Upper lobe of left lung (tissue), 6 donors: Measurements from ENCODE around the gene WDR53. TPM values are rescaled to one million over a fixed set of nuclear protein-coding genes. Genes with fewer than 3 reads are reported as not detected.
A peak's percentile ranks its signal among the peaks of the same experiment; 100 is the strongest.

ENCODE experiments used
- ATAC-seq, 2 donors: fragments of 200-7000 bp; cut with Tn5 transposase; one replicate each; pipeline ENCODE4 v1.9.1; 2022; ENCODE audit warnings: mild to moderate bottlenecking in 2 of 2, moderate library complexity in 2 of 2; ENCODE audit not compliant: low FRiP score in 2 of 2
- DNase-seq, 2 donors: peaks; one replicate each; pipeline ENCODE4 v3.0.0-alpha.2; 2019 to 2020
- H3K27ac ChIP-seq, 4 donors: fragments of 200-600 bp; sonication (generic); one replicate each; pipeline ENCODE4 v1.5.1; 2016 to 2019
- H3K27me3 ChIP-seq, 4 donors: fragments of 200-600 bp; sonication (generic); one replicate each; pipeline ENCODE4 v1.5.1; 2017 to 2019
- H3K36me3 ChIP-seq, 4 donors: fragments of 200-600 bp; sonication (generic); one replicate each; pipeline ENCODE4 v1.5.1; 2016 to 2019
- H3K4me1 ChIP-seq, 4 donors: fragments of 200-600 bp; sonication (generic); one replicate each; pipeline ENCODE4 v1.5.1; 2018 to 2019
- H3K4me3 ChIP-seq, 4 donors: fragments of 200-600 bp; sonication (generic); one replicate each; pipeline ENCODE4 v1.5.1; 2017 to 2019; ENCODE audit warnings: mild to moderate bottlenecking in 2 of 4, moderate library complexity in 1 of 4
- H3K9me3 ChIP-seq, 4 donors: fragments of 200-600 bp; sonication (generic); one replicate each; pipeline ENCODE4 v1.5.1; 2018 to 2019
- EP300 ChIP-seq, 4 donors: sonication (generic); formaldehyde crosslinking; IDR thresholded peaks; one replicate each; pipeline ENCODE4 v1.5.1; 2017; ENCODE audit warnings: antibody characterized with exemption in 4 of 4, control low read depth in 2 of 4
- POLR2A ChIP-seq, 4 donors: fragments of 450-650 bp; IDR thresholded peaks; one replicate each; pipeline ENCODE4 v1.5.1; 2016 to 2017; ENCODE audit warnings: antibody characterized with exemption in 4 of 4, mild to moderate bottlenecking in 2 of 4
- POLR2AphosphoS5 ChIP-seq, 2 donors: sonication (generic); formaldehyde crosslinking; IDR thresholded peaks; one replicate each; pipeline ENCODE4 v1.5.1; 2017; ENCODE audit warnings: antibody characterized with exemption in 2 of 2
- WGBS, 2 donors: methylation state at CpG; one replicate each; pipeline ENCODE4 v1.1.5; 2017 to 2018; 5-methylcytosine and 5-hydroxymethylcytosine counted together
- total RNA-seq, 6 donors: library from RNA; depleted of rRNA in 4 of 6; stranded (reverse); fragments of >200 nt in 4 of 6; gene quantifications; one replicate each; pipeline versions ENCODE4 v1.1.0 to v1.2.1, GENCODE V29; 2016 to 2021
- TF ChIP-seq, protein P1 (sequence below), 6 experiments: fragments of 450-650 bp in 4 of 6; fragments of 200-600 bp in 2 of 6; sonication (generic) in 2 of 6; IDR thresholded peaks; one replicate each; pipeline ENCODE4 v1.5.1; 2016 to 2019; ENCODE audit warnings: antibody characterized with exemption in 6 of 6
- donor health status: DM: no; HTN: no; CAD: no; lungs with moderate emphysema.
- donor health status: DM: no; HTN: yes; CAD: no; lungs with severe emphysema.

Gene WDR53
- total RNA-seq, 6 donors from 2014 or later, result 1.00 to 31.4 (median 8.7) TPM

DNA sequence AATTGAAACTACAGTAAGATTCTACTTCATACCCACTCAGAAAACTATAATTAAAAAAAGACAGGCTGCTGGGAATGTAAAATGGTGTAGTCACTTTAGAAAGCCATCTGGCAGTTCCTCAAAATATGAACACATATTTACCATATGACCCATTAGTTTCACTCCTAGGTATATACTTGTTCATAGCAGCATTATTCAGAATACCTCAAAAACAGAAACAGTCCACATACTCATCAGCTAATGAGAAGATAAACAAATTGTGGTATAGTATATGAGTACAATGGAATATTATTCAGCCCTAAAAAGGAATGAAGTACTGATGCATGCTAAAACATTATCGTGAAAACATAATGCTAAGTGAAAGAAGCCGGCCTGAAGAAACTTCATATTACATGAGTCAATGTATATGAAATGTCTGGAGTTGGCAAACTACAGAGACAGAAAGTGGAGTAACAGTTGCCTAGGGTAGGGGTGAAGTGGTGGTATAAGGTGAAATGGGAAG is 23.8 kb downstream of the WDR53 start:
- Histone ChIP-seq H3K4me1 (no peaks in the 10 kb centered on the region), H3K27ac (no peak overlapping the region), H3K9me3 (peaks cover 0 to 5% (median 2%) of the 10 kb centered on the region in 4 donors), H3K4me3 (no peak overlapping the region), H3K36me3 (no peaks in the 10 kb centered on the region), H3K27me3 (no peaks in the 10 kb centered on the region)
- TF ChIP-seq, protein P1, sequence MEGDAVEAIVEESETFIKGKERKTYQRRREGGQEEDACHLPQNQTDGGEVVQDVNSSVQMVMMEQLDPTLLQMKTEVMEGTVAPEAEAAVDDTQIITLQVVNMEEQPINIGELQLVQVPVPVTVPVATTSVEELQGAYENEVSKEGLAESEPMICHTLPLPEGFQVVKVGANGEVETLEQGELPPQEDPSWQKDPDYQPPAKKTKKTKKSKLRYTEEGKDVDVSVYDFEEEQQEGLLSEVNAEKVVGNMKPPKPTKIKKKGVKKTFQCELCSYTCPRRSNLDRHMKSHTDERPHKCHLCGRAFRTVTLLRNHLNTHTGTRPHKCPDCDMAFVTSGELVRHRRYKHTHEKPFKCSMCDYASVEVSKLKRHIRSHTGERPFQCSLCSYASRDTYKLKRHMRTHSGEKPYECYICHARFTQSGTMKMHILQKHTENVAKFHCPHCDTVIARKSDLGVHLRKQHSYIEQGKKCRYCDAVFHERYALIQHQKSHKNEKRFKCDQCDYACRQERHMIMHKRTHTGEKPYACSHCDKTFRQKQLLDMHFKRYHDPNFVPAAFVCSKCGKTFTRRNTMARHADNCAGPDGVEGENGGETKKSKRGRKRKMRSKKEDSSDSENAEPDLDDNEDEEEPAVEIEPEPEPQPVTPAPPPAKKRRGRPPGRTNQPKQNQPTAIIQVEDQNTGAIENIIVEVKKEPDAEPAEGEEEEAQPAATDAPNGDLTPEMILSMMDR (IDR thresholded peaks at IDR 0.05), result no peak
- TF ChIP-seq POLR2A (IDR thresholded peaks at IDR 0.05) (no peak), POLR2AphosphoS5 (IDR thresholded peaks at IDR 0.05) (no peak), EP300 (IDR thresholded peaks at IDR 0.05) (no peak)
- ATAC-seq (no peak), DNase-seq (no peak)
- WGBS, 2 donors, result 92 to 100% methylated on average over 2 of the region's 2 CpGs

DNA sequence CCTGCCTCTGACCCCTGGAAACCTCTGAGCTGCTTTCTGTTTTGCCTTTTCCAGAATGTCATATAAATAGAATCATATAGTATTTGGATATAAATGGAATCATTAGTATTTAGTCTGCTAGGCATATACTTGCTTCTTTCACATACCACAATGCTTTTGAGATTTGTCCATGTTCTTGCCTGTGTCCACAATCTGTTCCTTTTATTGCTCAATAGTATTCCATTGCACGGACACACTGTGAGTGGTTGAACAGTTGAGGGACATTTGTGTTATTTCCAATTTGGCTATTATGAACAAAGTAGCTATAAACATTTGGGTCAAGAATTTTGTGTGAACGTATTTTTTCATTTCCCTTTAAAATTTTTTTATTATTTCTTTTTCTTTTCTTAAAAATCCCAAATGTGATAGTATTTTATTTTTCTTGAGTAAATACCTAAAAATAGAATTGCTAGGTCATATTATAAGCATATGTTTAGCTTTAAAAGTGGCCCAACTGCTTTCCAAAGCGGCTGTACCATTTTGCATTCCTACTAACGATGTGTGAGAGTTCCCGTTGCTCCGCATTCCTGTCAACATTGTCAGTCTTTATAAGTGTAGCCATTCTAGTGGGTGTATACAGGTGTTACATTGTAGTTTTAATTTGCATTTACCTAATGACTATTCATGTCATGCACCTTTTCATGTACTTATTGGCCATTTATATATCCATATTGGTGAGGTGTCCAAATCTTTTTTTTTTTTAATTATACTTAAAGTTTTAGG is 26.5 kb downstream of the WDR53 start:
- no peak overlapping the region for H3K27ac ChIP-seq
- H3K36me3 ChIP-seq, result no peaks in the 10 kb centered on the region
- ATAC-seq (no peak), DNase-seq (no peak)
- no peaks in the 10 kb centered on the region for H3K9me3 ChIP-seq
- TF ChIP-seq POLR2AphosphoS5 (IDR thresholded peaks at IDR 0.05), result no peak
- no peak for TF ChIP-seq EP300 (IDR thresholded peaks at IDR 0.05)
- TF ChIP-seq, protein P1 (IDR thresholded peaks at IDR 0.05), result no peak
- no peak for TF ChIP-seq POLR2A (IDR thresholded peaks at IDR 0.05)
- H3K4me3 ChIP-seq, result no peak overlapping the region
- no peaks in the 10 kb centered on the region for H3K4me1 ChIP-seq
- no peaks in the 10 kb centered on the region for H3K27me3 ChIP-seq
- WGBS, 2 donors, result 80 to 86% methylated on average over 6 of the region's 6 CpGs

DNA sequence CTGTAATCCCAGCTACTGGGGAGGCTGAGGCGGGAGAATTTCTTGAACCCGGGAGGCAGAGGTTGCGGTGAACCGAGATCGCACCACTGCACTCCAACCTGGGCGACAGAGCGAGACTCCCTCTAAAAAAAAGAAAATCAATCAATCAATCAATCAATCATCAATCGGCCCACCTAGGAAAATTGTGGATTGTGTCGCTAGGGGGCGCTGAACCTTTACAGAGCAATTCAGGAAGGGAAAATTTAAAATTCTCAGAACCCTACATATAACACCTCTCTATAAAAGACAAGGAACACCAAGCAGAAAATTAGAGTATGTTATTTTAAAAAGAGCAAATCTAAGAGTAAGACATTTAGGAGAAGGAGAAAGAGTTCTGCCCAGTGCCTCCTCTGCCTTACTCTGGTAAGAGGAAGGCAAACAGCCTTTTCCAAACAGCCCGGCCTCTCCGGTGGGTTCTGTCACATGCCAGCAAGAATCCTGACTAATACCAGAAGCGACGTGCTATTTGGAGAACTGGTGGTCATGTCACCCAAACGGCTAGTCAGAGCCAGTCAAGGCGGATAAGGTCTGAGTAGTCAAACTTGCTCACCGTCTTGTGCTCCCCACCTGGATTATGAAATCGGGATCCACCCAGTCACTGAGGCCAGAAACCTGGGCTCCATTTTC is 30.9 kb downstream of the WDR53 start:
- TF ChIP-seq, protein P1 (IDR thresholded peaks at IDR 0.05), result peak; percentile 34 to 72 (median 52)
- no peak for TF ChIP-seq POLR2A (IDR thresholded peaks at IDR 0.05)

DNA sequence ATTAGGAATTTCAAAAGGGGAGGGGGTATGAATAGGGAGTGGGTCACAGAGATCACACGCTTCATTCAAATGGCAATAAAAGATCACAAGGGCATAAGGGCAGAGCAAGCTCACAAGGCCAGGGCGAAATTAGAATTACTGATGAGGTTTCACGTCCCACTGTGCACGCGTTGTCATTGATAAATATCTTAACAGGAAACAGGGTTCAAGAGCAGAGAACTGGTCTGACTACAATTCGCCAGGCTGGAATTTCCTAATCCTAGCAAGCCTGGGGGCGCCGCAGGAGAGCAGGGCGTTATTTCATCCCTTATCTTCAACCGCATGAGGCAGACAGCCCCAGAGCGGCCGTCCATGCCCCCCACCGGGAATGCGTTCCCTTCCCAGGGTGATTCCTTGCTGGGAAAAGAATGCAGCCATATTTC is 35.1 kb downstream of the WDR53 start:
- no peak for ATAC-seq

More for the DNA sequence above, 30.9 kb downstream of the WDR53 start:
- no peak for DNase-seq
- no peaks in the 10 kb centered on the region for H3K36me3 ChIP-seq
- no peak overlapping the region for H3K27ac ChIP-seq
- no peak for ATAC-seq
- H3K4me1 ChIP-seq, result no peaks in the 10 kb centered on the region
- 41 to 50% methylated on average over 18 of the region's 18 CpGs for WGBS, 2 donors
- H3K27me3 ChIP-seq, result no peaks in the 10 kb centered on the region
- H3K4me3 ChIP-seq, result no peak overlapping the region
- H3K9me3 ChIP-seq, result no peaks in the 10 kb centered on the region

More for the DNA sequence above, 35.1 kb downstream of the WDR53 start:
- H3K27me3 ChIP-seq, result no peaks in the 10 kb centered on the region
- no peak overlapping the region for H3K4me3 ChIP-seq
- H3K4me1 ChIP-seq, result peaks cover 0 to 8% (median 3%) of the 10 kb centered on the region in 4 donors
- H3K36me3 ChIP-seq, result no peaks in the 10 kb centered on the region
- no peak for DNase-seq
- no peaks in the 10 kb centered on the region for H3K9me3 ChIP-seq
- WGBS, 2 donors, result 37 to 43% methylated on average over 14 of the region's 14 CpGs
- H3K27ac ChIP-seq, result no peak overlapping the region
- TF ChIP-seq EP300 (IDR thresholded peaks at IDR 0.05) (no peak), POLR2AphosphoS5 (IDR thresholded peaks at IDR 0.05) (no peak), POLR2A (IDR thresholded peaks at IDR 0.05) (no peak)
- TF ChIP-seq, protein P1 (IDR thresholded peaks at IDR 0.05), result no peak
